H9 (cell line): ENCODE measurements around the gene FBLN2. TPM values are rescaled to one million over a fixed set of nuclear protein-coding genes. Genes with fewer than 3 reads are reported as not detected.

Source experiments
- DNase-seq: peaks from one replicate; pipeline ENCODE4 v3.0.0-alpha.2; 2017
- H2AFZ ChIP-seq: one replicate; pipeline ENCODE4 v1.6.1; 2013; ENCODE audit warnings: mild to moderate bottlenecking, low read length, control low read depth, moderate library complexity
- H2AK5ac ChIP-seq: 2 replicates; pipeline ENCODE4 v1.6.1; 2013; ENCODE audit warnings: low read length, control low read depth, mixed read lengths; ENCODE audit not compliant: insufficient read length
- H2BK120ac ChIP-seq: one replicate; pipeline ENCODE4 v1.6.1; 2013; ENCODE audit warnings: low read depth, mild to moderate bottlenecking, low read length, control low read depth, inconsistent platforms; ENCODE audit not compliant: poor library complexity, severe bottlenecking
- H2BK12ac ChIP-seq: 2 replicates; pipeline ENCODE4 v1.6.1; 2013; ENCODE audit warnings: low read length, control low read depth, mixed read lengths, low read depth; ENCODE audit not compliant: insufficient read length
- H2BK15ac ChIP-seq: 2 replicates; pipeline ENCODE4 v1.6.1; 2013; ENCODE audit warnings: low read depth, low read length, control low read depth
- H2BK20ac ChIP-seq: one replicate; pipeline ENCODE4 v1.6.1; 2013; ENCODE audit warnings: low read depth, mild to moderate bottlenecking, low read length, control low read depth, inconsistent platforms; ENCODE audit not compliant: poor library complexity, severe bottlenecking
- H2BK5ac ChIP-seq: 2 replicates; pipeline ENCODE4 v1.6.1; 2013; ENCODE audit warnings: low read length, control low read depth, mixed read lengths; ENCODE audit not compliant: insufficient read length
- H3K14ac ChIP-seq: 2 replicates; pipeline ENCODE4 v1.6.1; 2013; ENCODE audit warnings: low read length, control low read depth; ENCODE audit not compliant: insufficient read depth
- H3K18ac ChIP-seq: 2 replicates; pipeline ENCODE4 v1.6.1; 2013; ENCODE audit warnings: low read depth, mild to moderate bottlenecking, mixed read lengths, low read length, control low read depth; ENCODE audit not compliant: insufficient read length
- H3K23ac ChIP-seq: 2 replicates; pipeline ENCODE4 v1.6.1; 2013; ENCODE audit warnings: low read length, control low read depth, mixed read lengths, low read depth; ENCODE audit not compliant: insufficient read length
- H3K23me2 ChIP-seq: 2 replicates; pipeline ENCODE4 v1.6.1; 2013; ENCODE audit warnings: low read depth, mild to moderate bottlenecking, mixed read lengths, low read length, control low read depth; ENCODE audit not compliant: insufficient read length, poor library complexity, severe bottlenecking
- H3K27ac ChIP-seq: 2 replicates; pipeline ENCODE4 v1.5.1; 2013; ENCODE audit warnings: low read length, control low read depth, mixed read lengths, low read depth; ENCODE audit not compliant: insufficient read length
- H3K27me3 ChIP-seq: 2 replicates; pipeline ENCODE4 v1.6.1; 2013; ENCODE audit warnings: low read length, control low read depth, inconsistent platforms; ENCODE audit not compliant: insufficient read depth
- H3K4ac ChIP-seq: 2 replicates; pipeline ENCODE4 v1.6.1; 2013; ENCODE audit warnings: low read depth, mild to moderate bottlenecking, control low read depth, inconsistent platforms, low read length, moderate library complexity
- H3K4me1 ChIP-seq: 2 replicates; pipeline ENCODE4 v1.6.1; 2013; ENCODE audit warnings: low read length, control low read depth, inconsistent platforms; ENCODE audit not compliant: insufficient read depth
- H3K4me2 ChIP-seq: 2 replicates; pipeline ENCODE4 v1.6.1; 2013; ENCODE audit warnings: low read length, control low read depth, mixed read lengths; ENCODE audit not compliant: insufficient read length, insufficient read depth
- H3K56ac ChIP-seq: 2 replicates; pipeline ENCODE4 v1.6.1; 2013; ENCODE audit warnings: low read depth, mild to moderate bottlenecking, mixed read lengths, low read length, control low read depth; ENCODE audit not compliant: insufficient read length
- H3K79me1 ChIP-seq: 2 replicates; pipeline ENCODE4 v1.6.1; 2013; ENCODE audit warnings: low read depth, mild to moderate bottlenecking, moderate library complexity, low read length, control low read depth, inconsistent platforms; ENCODE audit not compliant: insufficient read depth, poor library complexity, severe bottlenecking
- H3K79me2 ChIP-seq: 2 replicates; pipeline ENCODE4 v1.6.1; 2013; ENCODE audit warnings: low read length, control low read depth, inconsistent platforms; ENCODE audit not compliant: insufficient read depth
- H3K9ac ChIP-seq: 2 replicates; pipeline ENCODE4 v1.6.1; 2013; ENCODE audit warnings: low read length, control low read depth, mixed read lengths; ENCODE audit not compliant: insufficient read length; ENCODE audit errors: extremely low read depth
- H3K9me3 ChIP-seq: one replicate; pipeline ENCODE4 v1.6.1; 2013; ENCODE audit warnings: low read depth, low read length, inconsistent platforms; ENCODE audit not compliant: control insufficient read depth
- H3T11ph ChIP-seq: one replicate; pipeline ENCODE4 v1.6.1; 2013; ENCODE audit warnings: mild to moderate bottlenecking, low read length, control low read depth, inconsistent platforms
- H4K20me1 ChIP-seq: one replicate; pipeline ENCODE4 v1.6.1; 2013; ENCODE audit not compliant: control insufficient read depth, insufficient read length, insufficient read depth
- H4K5ac ChIP-seq: 2 replicates; pipeline ENCODE4 v1.6.1; 2013; ENCODE audit warnings: low read depth, mild to moderate bottlenecking, mixed read lengths, low read length, control low read depth; ENCODE audit not compliant: insufficient read length
- H4K8ac ChIP-seq: replicated peaks from 2 replicates; pipeline ENCODE4 v1.6.1; 2013; ENCODE audit warnings: low read length, control low read depth, mixed read lengths, low read depth; ENCODE audit not compliant: insufficient read length
- H4K91ac ChIP-seq: 2 replicates; pipeline ENCODE4 v1.6.1; 2013; ENCODE audit warnings: low read depth, mild to moderate bottlenecking, moderate library complexity, mixed read lengths, low read length, control low read depth; ENCODE audit not compliant: insufficient read length
- H3K27ac Mint-ChIP-seq, 3 experiments: 2 replicates in 2 of 3; 3 replicates in 1 of 3; pipeline ENCODE4 v1.8.0; 2020 to 2021; ENCODE audit warnings: mixed read lengths in 3 of 3, mild to moderate bottlenecking in 1 of 3, moderate library complexity in 1 of 3
- H3K27me3 Mint-ChIP-seq: 2 replicates; pipeline ENCODE4 v1.8.0; 2021; ENCODE audit warnings: low read depth, mild to moderate bottlenecking, moderate library complexity, mixed read lengths
- H3K36me3 Mint-ChIP-seq, 3 experiments: 2 replicates in 2 of 3; 3 replicates in 1 of 3; pipeline ENCODE4 v1.8.0; 2020 to 2021; ENCODE audit warnings: low read depth in 3 of 3, mixed read lengths in 3 of 3; ENCODE audit not compliant: insufficient read depth in 1 of 3
- H3K4me1 Mint-ChIP-seq, 2 experiments: 2 replicates each; pipeline ENCODE4 v1.8.0; 2020; ENCODE audit warnings: mixed read lengths in 2 of 2
- H3K4me3 Mint-ChIP-seq, 2 experiments: 2 replicates in 1 of 2; 3 replicates in 1 of 2; pipeline ENCODE4 v1.8.0; 2020 to 2021; ENCODE audit warnings: mild to moderate bottlenecking in 2 of 2, mixed read lengths in 2 of 2, moderate library complexity in 1 of 2
- H3K9me3 Mint-ChIP-seq, 2 experiments: 2 replicates in 1 of 2; 3 replicates in 1 of 2; pipeline ENCODE4 v1.8.0; 2020; ENCODE audit warnings: mild to moderate bottlenecking in 2 of 2, mixed read lengths in 2 of 2, moderate library complexity in 1 of 2
- CTCF ChIP-seq: fragments of 200-600 bp; sonication (generic); conservative IDR thresholded peaks from 3 replicates; pipeline ENCODE4 v1.8.0; 2021; ENCODE audit warnings: antibody characterized with exemption, mild to moderate bottlenecking
- WGBS: extraction: QIAGEN DNeasy Blood & Tissue Kit; methylation state at CpG from one replicate; pipeline ENCODE4 v1.1.7; 2013; ENCODE audit warnings: missing lambda C conversion rate, low lambda C conversion rate, mixed read lengths; ENCODE audit not compliant: insufficient read length; ENCODE audit errors: extremely low coverage; 5-methylcytosine and 5-hydroxymethylcytosine counted together
- total RNA-seq: library from RNA; stranded (reverse); gene quantifications from 2 replicates; pipeline ENCODE4 v1.2.1, GENCODE V29; 2021

FBLN2 gene
- total RNA-seq, 1 experiment from 2014 or later: 11.8 TPM

- Histone ChIP-seq H2BK12ac (no peak overlapping the region), H3K9me3 (no peaks in the 10 kb centered on the region), H3K27me3 (peaks cover 12% of the 10 kb centered on the region; the same call in 1 of the 2 replicates), H3K4me1 (no peaks in the 10 kb centered on the region), H2BK15ac (no peak overlapping the region), H3K9ac (no peak overlapping the region), H2AK5ac (no peak overlapping the region), H3K23me2 (no peaks in the 10 kb centered on the region), H2BK120ac (no peak overlapping the region), H3K56ac (no peak overlapping the region), H2BK5ac (no peak overlapping the region), H3K18ac (no peak overlapping the region), H3K4me2 (no peak overlapping the region), H3K4ac (no peak overlapping the region), H4K8ac (no peak overlapping the region), H3K23ac (no peak overlapping the region), H3K79me2 (no peaks in the 10 kb centered on the region), H3T11ph (no peak overlapping the region), H3K79me1 (no peaks in the 10 kb centered on the region), H4K20me1 (no peaks in the 10 kb centered on the region), H2BK20ac (no peak overlapping the region), H2AFZ (no peak overlapping the region), H4K5ac (no peak overlapping the region), H3K27ac (no peak overlapping the region), H3K14ac (no peak overlapping the region), H4K91ac (no peak overlapping the region)
- peaks cover 55% of the 10 kb centered on the region for H3K27me3 Mint-ChIP-seq
- TF ChIP-seq CTCF: peak; percentile 93
- no peak overlapping the region; a peak in 1 of 5 replicates for H3K4me3 Mint-ChIP-seq
- no CpG with 5 or more reads among the region's 25 CpGs for WGBS
- H3K9me3 Mint-ChIP-seq: peaks cover 0 to 2% of the 10 kb centered on the region in 2 experiments; a peak in 1 of 5 replicates
- peak; percentile 76 for DNase-seq
- H3K36me3 Mint-ChIP-seq: no peaks in the 10 kb centered on the region
- H3K27ac Mint-ChIP-seq: no peak overlapping the region
- H3K4me1 Mint-ChIP-seq: peaks cover 6 to 24% of the 10 kb centered on the region in 2 experiments
These were observed 108.9 kb downstream of the FBLN2 start for GRCh38 chr3:13657660-13658435.
